ENCODE data around the gene MSI2. TPM values are rescaled to one million over a fixed set of nuclear protein-coding genes. Genes with fewer than 3 reads are reported as not detected.

MSI2 gene
- total RNA-seq, 3 donors from 2014 or later, result 13.4 to 89.1 (median 71.1) TPM

GRCh38 chr17:57379237-57379894 is 123.0 kb downstream of the MSI2 start:
- DNase-seq (ENCODE audit: low spot score in 2 of 2), result no peak
- Histone ChIP-seq H3K4me3 (no peak overlapping the region), H3K27ac (no peak overlapping the region)

GRCh38 chr17:57379895-57380434 is 123.6 kb downstream of the MSI2 start:
- intact Hi-C loops (cut with DNase I; ENCODE audit: low total_unique reads), result loop anchor here (10.0 kb wide), 1 partner anchor 1475 kb away; no protein-coding TSS in a partner anchor
- Histone ChIP-seq H3K4me1 (no peaks in the 10 kb centered on the region), H3K27ac (no peak overlapping the region), H3K27me3 (no peaks in the 10 kb centered on the region), H3K4me3 (no peak overlapping the region), H3K36me3 (no peaks in the 10 kb centered on the region), H3K9me3 (no peaks in the 10 kb centered on the region)
- DNase-seq (ENCODE audit: low spot score in 2 of 2), result no peak
- TF ChIP-seq POLR2A (IDR thresholded peaks at IDR 0.05), result no peak

More at GRCh38 chr17:57379237-57379894, 123.0 kb downstream of the MSI2 start:
- Histone ChIP-seq H3K4me1 (no peaks in the 10 kb centered on the region), H3K9me3 (no peaks in the 10 kb centered on the region), H3K36me3 (no peaks in the 10 kb centered on the region), H3K27me3 (no peaks in the 10 kb centered on the region)
- no peak for TF ChIP-seq POLR2AphosphoS5 (IDR thresholded peaks at IDR 0.05)
- no peak for TF ChIP-seq POLR2A (IDR thresholded peaks at IDR 0.05)
- TF ChIP-seq CTCF (IDR thresholded peaks at IDR 0.05), result no peak
- intact Hi-C loops (cut with DNase I; ENCODE audit: low total_unique reads), result no loop called here

- H3K27ac ChIP-seq, result no peak overlapping the region
- H3K9me3 ChIP-seq, result peaks cover 0 to 2% of the 10 kb centered on the region in 2 donors
- H3K36me3 ChIP-seq, result no peaks in the 10 kb centered on the region
- H3K4me3 ChIP-seq, result no peak overlapping the region
- H3K4me1 ChIP-seq, result no peaks in the 10 kb centered on the region
- DNase-seq (ENCODE audit: low spot score in 2 of 2), result no peak
- no peaks in the 10 kb centered on the region for H3K27me3 ChIP-seq
- intact Hi-C loops (cut with DNase I; ENCODE audit: low total_unique reads), result loop anchor here (10.0 kb wide), 1 partner anchor 1477 kb away; no protein-coding TSS in a partner anchor
- TF ChIP-seq POLR2AphosphoS5 (IDR thresholded peaks at IDR 0.05), result no peak
- no peak for TF ChIP-seq POLR2A (IDR thresholded peaks at IDR 0.05)
- TF ChIP-seq CTCF (IDR thresholded peaks at IDR 0.05), result no peak
Observed at GRCh38 chr17:57381498-57381897, 125.2 kb downstream of the MSI2 start.

- TF ChIP-seq POLR2AphosphoS5 (IDR thresholded peaks at IDR 0.05), result no peak
- TF ChIP-seq POLR2A (IDR thresholded peaks at IDR 0.05), result no peak
- no peak for TF ChIP-seq CTCF (IDR thresholded peaks at IDR 0.05)
- intact Hi-C loops (cut with DNase I; ENCODE audit: low total_unique reads), result loop anchor here (10.0 kb wide), 1 partner anchor 1479 kb away; no protein-coding TSS in a partner anchor
Observed at GRCh38 chr17:57384219-57384618, 127.9 kb downstream of the MSI2 start.

GRCh38 chr17:57385975-57386374 is 129.7 kb downstream of the MSI2 start:
- Histone ChIP-seq H3K36me3 (no peaks in the 10 kb centered on the region), H3K27ac (no peak overlapping the region), H3K4me3 (no peak overlapping the region), H3K27me3 (no peaks in the 10 kb centered on the region), H3K4me1 (no peaks in the 10 kb centered on the region), H3K9me3 (peaks cover 7 to 12% of the 10 kb centered on the region in 2 donors)
- no peak for DNase-seq (ENCODE audit: low spot score in 2 of 2)
- TF ChIP-seq CTCF (IDR thresholded peaks at IDR 0.05), result no peak
- TF ChIP-seq POLR2A (IDR thresholded peaks at IDR 0.05), result no peak
- no peak for TF ChIP-seq POLR2AphosphoS5 (IDR thresholded peaks at IDR 0.05)
- intact Hi-C loops (cut with DNase I; ENCODE audit: low total_unique reads), result loop anchor here (10.0 kb wide), 1 partner anchor 1481 kb away; no protein-coding TSS in a partner anchor

More at GRCh38 chr17:57384219-57384618, 127.9 kb downstream of the MSI2 start:
- Histone ChIP-seq H3K4me3 (no peak overlapping the region), H3K36me3 (no peaks in the 10 kb centered on the region), H3K27me3 (no peaks in the 10 kb centered on the region), H3K27ac (no peak overlapping the region), H3K9me3 (peaks cover 7 to 12% of the 10 kb centered on the region in 2 donors), H3K4me1 (no peaks in the 10 kb centered on the region)
- no peak for DNase-seq (ENCODE audit: low spot score in 2 of 2)
